Measurements from ENCODE around the gene LIPM. TPM values are rescaled to one million over a fixed set of nuclear protein-coding genes. Genes with fewer than 3 reads are reported as not detected.

LIPM gene
- total and polyA plus RNA-seq, 12 donors = not detected

DNA sequence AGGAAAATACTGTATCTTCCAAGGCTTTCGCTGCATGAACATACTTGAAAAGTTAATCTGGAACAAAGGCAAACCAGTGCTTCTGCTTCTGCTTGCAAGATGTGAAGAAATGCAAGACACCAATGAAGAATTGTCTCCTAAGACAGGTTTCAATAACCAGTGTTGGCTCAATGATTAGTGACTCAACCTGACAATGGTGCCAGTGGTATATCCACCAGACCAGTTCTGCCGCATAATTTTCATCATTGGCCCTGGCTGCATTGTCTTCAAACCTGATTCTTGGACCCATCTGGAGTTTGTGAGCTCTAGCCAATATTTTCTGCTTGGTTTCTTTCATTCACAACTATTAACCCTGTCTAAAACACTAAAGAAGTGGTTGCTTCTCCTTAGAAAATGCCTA is 63.9 kb downstream of the LIPM start:
- intact Hi-C loops (cut with DNase I) = no loop called here
- no peak overlapping the region for H3K27ac ChIP-seq
- H3K4me3 ChIP-seq = no peak overlapping the region
- H3K27me3 ChIP-seq = no peaks in the 10 kb centered on the region
- no peak for TF ChIP-seq CTCF (IDR thresholded peaks at IDR 0.05)
- no peaks in the 10 kb centered on the region for H3K9me3 ChIP-seq
- WGBS, 2 donors = 95 to 96% methylated on average over 2 of the region's 2 CpGs
- H3K36me3 ChIP-seq = no peaks in the 10 kb centered on the region
- no peak for ATAC-seq
- H3K4me1 ChIP-seq = no peaks in the 10 kb centered on the region
- DNase-seq = no peak

- intact Hi-C loops (cut with DNase I) = no loop called here
- no peak for TF ChIP-seq CTCF (IDR thresholded peaks at IDR 0.05)
- H3K27me3 ChIP-seq = no peaks in the 10 kb centered on the region
- H3K36me3 ChIP-seq = no peaks in the 10 kb centered on the region
- no peaks in the 10 kb centered on the region for H3K9me3 ChIP-seq
- no peak overlapping the region for H3K4me3 ChIP-seq
- H3K4me1 ChIP-seq = peaks cover 0 to 17% (median 6%) of the 10 kb centered on the region in 9 donors
- no peak for ATAC-seq
- no peak overlapping the region for H3K27ac ChIP-seq
- DNase-seq = no peak
These were observed 67.6 kb downstream of the LIPM start for GRCh38 chr10:88870089-88870488.

Other genes starting within 250 kb of the LIPM start
- gene RNLS, start 219.4 kb upstream of the LIPM start, total RNA-seq = 10 to 100 TPM in 9 of 10 donors, 1 to 10 TPM in 1; 9.7 to 22.2 (median 18.1) TPM
- gene RNLS, start 219.4 kb upstream of the LIPM start, polyA plus RNA-seq = 1 to 10 TPM; 4.1 to 4.5 TPM
- gene LIPJ, start 216.0 kb upstream of the LIPM start, total RNA-seq = under 1 TPM in 4 of 10 donors, not detected in 6; 0.16 to 0.53 (median 0.31) TPM
- gene LIPJ, start 216.0 kb upstream of the LIPM start, polyA plus RNA-seq = under 1 TPM; 0.01 to 0.37 TPM
- not detected for gene LIPF, start 138.3 kb upstream of the LIPM start, total RNA-seq
- gene LIPF, start 138.3 kb upstream of the LIPM start, polyA plus RNA-seq = under 1 TPM; 0.65 to 0.95 TPM
- not detected for gene LIPK, start 96.5 kb upstream of the LIPM start, total RNA-seq
- gene LIPK, start 96.5 kb upstream of the LIPM start, polyA plus RNA-seq = not detected
- gene LIPN, start 42.7 kb upstream of the LIPM start, total RNA-seq = under 1 TPM in 2 of 10 donors, not detected in 8; 0.46 to 0.53 TPM
- gene LIPN, start 42.7 kb upstream of the LIPM start, polyA plus RNA-seq = under 1 TPM in 1 of 2 donors, not detected in 1; 0.06 TPM
- gene ANKRD22, start 49.1 kb downstream of the LIPM start, total RNA-seq = 1 to 10 TPM in 1 of 10 donors, under 1 TPM in 2, not detected in 7; 0.14 to 4.9 (median 0.17) TPM
- under 1 TPM in 1 of 2 donors, not detected in 1; 0.12 TPM for gene ANKRD22, start 49.1 kb downstream of the LIPM start, polyA plus RNA-seq
- 1 to 10 TPM; 1.9 to 3.3 (median 2.7) TPM for gene STAMBPL1, start 77.5 kb downstream of the LIPM start, total RNA-seq
- gene STAMBPL1, start 77.5 kb downstream of the LIPM start, polyA plus RNA-seq = 1 to 10 TPM in 1 of 2 donors, under 1 TPM in 1; 0.94 to 2.6 TPM
- 100 to 1,000 TPM in 2 of 10 donors, 10 to 100 TPM in 8; 59.4 to 123 (median 73.7) TPM for gene ACTA2, start 150.0 kb downstream of the LIPM start, total RNA-seq
- gene ACTA2, start 150.0 kb downstream of the LIPM start, polyA plus RNA-seq = 100 to 1,000 TPM in 1 of 2 donors, 10 to 100 TPM in 1; 98.0 to 358 TPM
- 10 to 100 TPM in 1 of 10 donors, 1 to 10 TPM in 9; 2.5 to 10.1 (median 3.7) TPM for gene FAS, start 188.1 kb downstream of the LIPM start, total RNA-seq
- 1 to 10 TPM; 3.5 to 4.6 TPM for gene FAS, start 188.1 kb downstream of the LIPM start, polyA plus RNA-seq